GM23338 (cell line): ENCODE data around the gene ZNF460. TPM values are rescaled to one million over a fixed set of nuclear protein-coding genes. Genes with fewer than 3 reads are reported as not detected.

Experiments used
- ATAC-seq: fragments of 200-7000 bp; cut with Tn5 transposase; 3 replicates; pipeline ENCODE4 v1.9.1; 2020
- DNase-seq: peaks from one replicate; pipeline ENCODE4 v3.0.0-alpha.2; 2015; ENCODE audit warnings: low spot score
- H2AFZ ChIP-seq: fragments of 200-600 bp; sonication (generic); 2 replicates; pipeline ENCODE4 v1.8.0; 2016; ENCODE audit warnings: antibody characterized with exemption, mild to moderate bottlenecking, moderate library complexity
- H3F3A ChIP-seq: fragments of 200-600 bp; sonication (generic); replicated peaks from 2 replicates; pipeline ENCODE4 v1.8.0; 2017; ENCODE audit warnings: antibody characterized with exemption, mixed run types, low read depth
- H3K27ac ChIP-seq: fragments of 200-600 bp; sonication (generic); 2 replicates; pipeline ENCODE4 v1.6.1; 2016; ENCODE audit warnings: low read depth
- H3K27me3 ChIP-seq: fragments of 200-600 bp; sonication (generic); 2 replicates; pipeline ENCODE4 v1.8.0; 2016; ENCODE audit warnings: mild to moderate bottlenecking, mixed run types, moderate library complexity; ENCODE audit not compliant: insufficient read depth
- H3K36me3 ChIP-seq: fragments of 200-600 bp; sonication (generic); 2 replicates; pipeline ENCODE4 v1.8.0; 2016; ENCODE audit warnings: mild to moderate bottlenecking; ENCODE audit not compliant: insufficient read depth
- H3K4me1 ChIP-seq: fragments of 200-600 bp; sonication (generic); 2 replicates; pipeline ENCODE4 v1.8.0; 2016; ENCODE audit warnings: mild to moderate bottlenecking, moderate library complexity; ENCODE audit not compliant: insufficient read depth
- H3K4me2 ChIP-seq: fragments of 200-600 bp; sonication (generic); 2 replicates; pipeline ENCODE4 v1.7.1; 2017; ENCODE audit warnings: mixed run types
- H3K4me3 ChIP-seq: fragments of 200-600 bp; sonication (generic); 2 replicates; pipeline ENCODE4 v1.6.1; 2016; ENCODE audit warnings: mixed run types
- H3K79me2 ChIP-seq: fragments of 200-600 bp; sonication (generic); replicated peaks from 2 replicates; pipeline ENCODE4 v1.8.0; 2017; ENCODE audit warnings: mild to moderate bottlenecking; ENCODE audit not compliant: insufficient read depth
- H3K9me2 ChIP-seq: fragments of 200-600 bp; sonication (generic); 2 replicates; pipeline ENCODE4 v1.8.0; 2017; ENCODE audit not compliant: insufficient read depth
- H4K20me1 ChIP-seq: fragments of 200-600 bp; sonication (generic); replicated peaks from 2 replicates; pipeline ENCODE4 v1.8.0; 2017; ENCODE audit warnings: mild to moderate bottlenecking; ENCODE audit not compliant: insufficient read depth
- H3K27ac Mint-ChIP-seq: 2 replicates; pipeline ENCODE4 v1.8.0; 2020; ENCODE audit warnings: inconsistent platforms, mild to moderate bottlenecking, moderate library complexity, mixed read lengths
- H3K27me3 Mint-ChIP-seq: 3 replicates; pipeline ENCODE4 v1.8.0; 2022; ENCODE audit warnings: low read depth, mild to moderate bottlenecking, moderate library complexity, mixed read lengths, inconsistent platforms; ENCODE audit not compliant: insufficient read depth, poor library complexity
- H3K36me3 Mint-ChIP-seq: 3 replicates; pipeline ENCODE4 v1.8.0; 2021; ENCODE audit warnings: low read depth, mild to moderate bottlenecking, inconsistent platforms, moderate library complexity, mixed read lengths
- H3K4me1 Mint-ChIP-seq: 3 replicates; pipeline ENCODE4 v1.8.0; 2020; ENCODE audit warnings: mild to moderate bottlenecking, inconsistent platforms, mixed read lengths
- H3K4me3 Mint-ChIP-seq: 3 replicates; pipeline ENCODE4 v1.8.0; 2021; ENCODE audit warnings: moderate library complexity, mild to moderate bottlenecking, inconsistent platforms, mixed read lengths
- H3K9me3 Mint-ChIP-seq: 3 replicates; pipeline ENCODE4 v1.8.0; 2020; ENCODE audit warnings: moderate library complexity, mild to moderate bottlenecking, inconsistent platforms, mixed read lengths
- CREB1 ChIP-seq: fragments of 250-450 bp; sonication (Bioruptor Pico); IDR thresholded peaks from 2 replicates; pipeline ENCODE4 v1.5.0; 2020; ENCODE audit warnings: low read depth, mild to moderate bottlenecking, moderate library complexity
- CTCF ChIP-seq, 2 experiments: fragments of 200-600 bp in 1 of 2; sonication (generic) in 1 of 2; conservative IDR thresholded peaks; 2 replicates each; pipeline versions ENCODE4 v1.5.1 to v1.6.1; 2016 to 2017; ENCODE audit warnings: antibody characterized with exemption in 2 of 2, low read depth in 2 of 2, mild to moderate bottlenecking in 2 of 2, moderate library complexity in 1 of 2
- ETS1 ChIP-seq: IDR thresholded peaks from 2 replicates; pipeline ENCODE4 v1.6.1; 2016; ENCODE audit warnings: antibody characterized with exemption
- EZH2 ChIP-seq: fragments of 200-600 bp; sonication (generic); IDR thresholded peaks from one replicate; pipeline ENCODE4 v1.8.0; 2017; ENCODE audit warnings: antibody characterized with exemption, mild to moderate bottlenecking, low read depth; ENCODE audit not compliant: unreplicated experiment
- JUNB ChIP-seq: IDR thresholded peaks from one replicate; pipeline ENCODE4 v1.6.1; 2016; ENCODE audit warnings: antibody characterized with exemption; ENCODE audit not compliant: unreplicated experiment
- NANOG ChIP-seq: IDR thresholded peaks from 2 replicates; pipeline ENCODE4 v1.6.1; 2016; ENCODE audit warnings: antibody characterized with exemption, borderline replicate concordance
- POLR2AphosphoS5 ChIP-seq: IDR thresholded peaks from 2 replicates; pipeline ENCODE4 v1.6.1; 2016; ENCODE audit warnings: antibody characterized with exemption, low read depth
- REST ChIP-seq: IDR thresholded peaks from one replicate; pipeline ENCODE4 v1.6.1; 2018; ENCODE audit warnings: antibody characterized with exemption; ENCODE audit not compliant: unreplicated experiment
- STAT1 ChIP-seq: IDR thresholded peaks from one replicate; pipeline ENCODE4 v1.6.1; 2016; ENCODE audit warnings: antibody characterized with exemption; ENCODE audit not compliant: unreplicated experiment
- ZNF114 ChIP-seq: fragments of 250-450 bp; sonication (Bioruptor Pico); IDR thresholded peaks from 2 replicates; pipeline ENCODE4 v1.5.0; 2020; ENCODE audit warnings: mild to moderate bottlenecking, moderate library complexity
- ZNF331 ChIP-seq: fragments of 250-450 bp; sonication (Bioruptor Pico); IDR thresholded peaks from 2 replicates; pipeline ENCODE4 v1.5.0; 2020; ENCODE audit warnings: low read depth, mild to moderate bottlenecking, moderate library complexity
- polyA plus RNA-seq: library from polyadenylated mRNA; unstranded; fragments of >200 nt; fragmentation: Nextera tagmentation; extraction: Ambion mirVana; gene quantifications from 2 replicates; pipeline ENCODE4 v1.2.1, GENCODE V29; 2016
- total RNA-seq: library from RNA; depleted of rRNA; stranded (reverse); fragments of >200 nt; shearing (Covaris generic); gene quantifications from 2 replicates; pipeline ENCODE4 v1.2.3, GENCODE V29; 2014

Gene ZNF460
- total and polyA plus RNA-seq, 2 experiments from 2014 or later, result 3.4 to 81.7 TPM

DNA sequence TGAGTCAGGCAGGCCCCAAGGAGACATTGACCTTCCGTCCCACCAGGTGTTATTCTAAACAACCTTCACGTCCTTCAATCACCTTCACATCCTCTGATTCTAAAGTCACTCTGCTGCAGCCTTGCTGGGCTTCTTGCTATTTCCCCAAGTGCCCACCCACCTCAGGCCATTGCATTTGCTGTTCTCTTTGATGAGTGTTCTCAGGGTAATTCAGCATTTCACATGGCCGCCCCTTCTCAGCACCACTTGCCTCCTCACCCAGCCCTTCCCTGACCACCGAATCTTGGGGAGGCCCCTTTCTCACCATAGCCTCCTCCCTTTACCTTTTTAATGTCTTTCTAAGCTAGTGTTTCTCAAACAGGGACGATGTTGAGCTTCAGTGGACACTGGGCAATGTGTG is 35.2 kb upstream of the ZNF460 start (continued):
- TF ChIP-seq CTCF (conservative IDR thresholded peaks at IDR 0.05; ENCODE audit: low read depth in 2 of 2) (no peak), STAT1 (no peak), REST (no peak), JUNB (no peak), ZNF331 (CRISPR knock-in tag) (no peak), EZH2 (no peak), POLR2AphosphoS5 (no peak), NANOG (no peak), CREB1 (no peak)

- DNase-seq (no peak), ATAC-seq (no peak)
- Histone ChIP-seq H3F3A (no peaks in the 10 kb centered on the region; the same call in 1 of the 2 replicates), H3K4me1 (no peaks in the 10 kb centered on the region; the same call in 1 of the 2 replicates), H3K79me2 (peaks cover 32% of the 10 kb centered on the region), H3K9me2 (no peaks in the 10 kb centered on the region), H2AFZ (no peak overlapping the region), H3K36me3 (peaks cover under 1% of the 10 kb centered on the region; the same call in 1 of the 2 replicates), H3K4me2 (no peak overlapping the region), H4K20me1 (peaks cover 11% of the 10 kb centered on the region), H3K27me3 (no peaks in the 10 kb centered on the region), H3K27ac (no peak overlapping the region), H3K4me3 (no peak overlapping the region)
- H3K4me1 Mint-ChIP-seq, result peaks cover 5% of the 10 kb centered on the region; the same call in 2 of the 3 replicates
- no peak for TF ChIP-seq JUNB
- TF ChIP-seq POLR2AphosphoS5, result no peak
- no peak for TF ChIP-seq ETS1
- TF ChIP-seq NANOG, result no peak
- no peak for TF ChIP-seq ZNF114 (CRISPR knock-in tag)
- TF ChIP-seq REST, result no peak
- H3K36me3 Mint-ChIP-seq, result peaks cover 28% of the 10 kb centered on the region
- no peaks in the 10 kb centered on the region; the same call in 2 of the 3 replicates for H3K9me3 Mint-ChIP-seq
- H3K27me3 Mint-ChIP-seq, result peaks cover 7% of the 10 kb centered on the region
- no peak overlapping the region for H3K27ac Mint-ChIP-seq
- H3K4me3 Mint-ChIP-seq, result no peak overlapping the region
Observed at GRCh38 chr19:57245959-57246358, 34.3 kb upstream of the ZNF460 start.
